KMS-11 (cell line): ENCODE data around the gene TSHZ3.

Experiments used
- H2AFZ ChIP-seq: fragments of 200-600 bp; sonication (generic); 2 replicates; pipeline ENCODE4 v1.6.1; 2016; ENCODE audit warnings: antibody characterized with exemption, mixed run types, low read depth
- H3K27ac ChIP-seq: fragments of 200-600 bp; sonication (generic); 2 replicates; pipeline ENCODE4 v1.6.1; 2016; ENCODE audit warnings: mild to moderate bottlenecking, mixed run types
- H3K27me3 ChIP-seq: fragments of 200-600 bp; sonication (generic); 2 replicates; pipeline ENCODE4 v1.6.1; 2017; ENCODE audit warnings: mild to moderate bottlenecking, low read depth, mixed run types, moderate library complexity; ENCODE audit not compliant: insufficient read depth
- H3K36me3 ChIP-seq: fragments of 200-600 bp; sonication (generic); 2 replicates; pipeline ENCODE4 v1.6.1; 2017; ENCODE audit warnings: mild to moderate bottlenecking, mixed run types; ENCODE audit not compliant: insufficient read depth
- H3K4me1 ChIP-seq: fragments of 200-600 bp; sonication (generic); 2 replicates; pipeline ENCODE4 v1.6.1; 2016; ENCODE audit warnings: mild to moderate bottlenecking, low read depth, mixed run types; ENCODE audit not compliant: poor library complexity, severe bottlenecking
- H3K4me2 ChIP-seq: fragments of 200-600 bp; sonication (generic); 2 replicates; pipeline ENCODE4 v1.7.0; 2016; ENCODE audit warnings: mild to moderate bottlenecking, mixed run types
- H3K4me3 ChIP-seq: fragments of 200-600 bp; sonication (generic); IDR thresholded peaks from 2 replicates; pipeline ENCODE4 v1.6.1; 2017; ENCODE audit warnings: low read depth, low read length, mixed read lengths; ENCODE audit not compliant: insufficient read depth
- H3K79me2 ChIP-seq: fragments of 200-600 bp; sonication (generic); 2 replicates; pipeline ENCODE4 v1.6.1; 2016; ENCODE audit warnings: low read depth, mixed run types; ENCODE audit not compliant: insufficient read depth
- H3K9ac ChIP-seq: fragments of 200-600 bp; sonication (generic); 2 replicates; pipeline ENCODE4 v1.6.1; 2016; ENCODE audit warnings: mild to moderate bottlenecking, mixed run types
- H4K20me1 ChIP-seq: fragments of 200-600 bp; sonication (generic); 2 replicates; pipeline ENCODE4 v1.6.1; 2016; ENCODE audit warnings: mild to moderate bottlenecking, mixed run types; ENCODE audit not compliant: insufficient read depth
- TF ChIP-seq, protein P1 (sequence below): fragments of 200-600 bp; sonication (generic); conservative IDR thresholded peaks from 2 replicates; pipeline ENCODE4 v1.6.1; 2017; ENCODE audit warnings: low read depth, mild to moderate bottlenecking, antibody characterized with exemption, low read length, moderate library complexity, mixed read lengths

The TSHZ3 gene

DNA sequence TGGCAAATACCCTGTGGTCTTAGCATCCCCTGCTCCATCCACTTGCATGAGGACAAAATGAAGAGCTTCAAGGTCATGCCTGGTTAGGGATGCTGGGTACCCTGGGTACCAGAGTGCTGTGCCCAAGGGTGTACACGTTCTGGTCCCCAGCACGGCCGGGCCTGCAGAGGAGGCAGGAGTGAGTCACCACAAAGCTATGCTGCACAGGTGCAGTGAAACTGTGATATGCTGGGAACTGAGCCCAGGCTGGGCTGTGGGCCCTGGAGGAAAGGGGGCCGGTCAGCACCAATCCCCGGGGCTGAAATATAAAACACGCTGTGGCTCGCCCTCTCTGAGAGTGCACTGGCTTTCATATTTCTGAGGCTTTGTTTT, 95.1 kb downstream of the TSHZ3 start:
- H3K4me2 ChIP-seq, result no peak overlapping the region
- no peak overlapping the region for H3K27ac ChIP-seq
- no peak overlapping the region for H3K9ac ChIP-seq
- no peaks in the 10 kb centered on the region for H3K4me1 ChIP-seq
- H3K79me2 ChIP-seq, result no peaks in the 10 kb centered on the region
- H3K27me3 ChIP-seq, result no peaks in the 10 kb centered on the region
- TF ChIP-seq, protein P1, sequence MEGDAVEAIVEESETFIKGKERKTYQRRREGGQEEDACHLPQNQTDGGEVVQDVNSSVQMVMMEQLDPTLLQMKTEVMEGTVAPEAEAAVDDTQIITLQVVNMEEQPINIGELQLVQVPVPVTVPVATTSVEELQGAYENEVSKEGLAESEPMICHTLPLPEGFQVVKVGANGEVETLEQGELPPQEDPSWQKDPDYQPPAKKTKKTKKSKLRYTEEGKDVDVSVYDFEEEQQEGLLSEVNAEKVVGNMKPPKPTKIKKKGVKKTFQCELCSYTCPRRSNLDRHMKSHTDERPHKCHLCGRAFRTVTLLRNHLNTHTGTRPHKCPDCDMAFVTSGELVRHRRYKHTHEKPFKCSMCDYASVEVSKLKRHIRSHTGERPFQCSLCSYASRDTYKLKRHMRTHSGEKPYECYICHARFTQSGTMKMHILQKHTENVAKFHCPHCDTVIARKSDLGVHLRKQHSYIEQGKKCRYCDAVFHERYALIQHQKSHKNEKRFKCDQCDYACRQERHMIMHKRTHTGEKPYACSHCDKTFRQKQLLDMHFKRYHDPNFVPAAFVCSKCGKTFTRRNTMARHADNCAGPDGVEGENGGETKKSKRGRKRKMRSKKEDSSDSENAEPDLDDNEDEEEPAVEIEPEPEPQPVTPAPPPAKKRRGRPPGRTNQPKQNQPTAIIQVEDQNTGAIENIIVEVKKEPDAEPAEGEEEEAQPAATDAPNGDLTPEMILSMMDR, result no peak
- no peaks in the 10 kb centered on the region for H3K36me3 ChIP-seq
- H2AFZ ChIP-seq, result no peak overlapping the region
- no peak overlapping the region for H3K4me3 ChIP-seq
- no peaks in the 10 kb centered on the region for H4K20me1 ChIP-seq

DNA sequence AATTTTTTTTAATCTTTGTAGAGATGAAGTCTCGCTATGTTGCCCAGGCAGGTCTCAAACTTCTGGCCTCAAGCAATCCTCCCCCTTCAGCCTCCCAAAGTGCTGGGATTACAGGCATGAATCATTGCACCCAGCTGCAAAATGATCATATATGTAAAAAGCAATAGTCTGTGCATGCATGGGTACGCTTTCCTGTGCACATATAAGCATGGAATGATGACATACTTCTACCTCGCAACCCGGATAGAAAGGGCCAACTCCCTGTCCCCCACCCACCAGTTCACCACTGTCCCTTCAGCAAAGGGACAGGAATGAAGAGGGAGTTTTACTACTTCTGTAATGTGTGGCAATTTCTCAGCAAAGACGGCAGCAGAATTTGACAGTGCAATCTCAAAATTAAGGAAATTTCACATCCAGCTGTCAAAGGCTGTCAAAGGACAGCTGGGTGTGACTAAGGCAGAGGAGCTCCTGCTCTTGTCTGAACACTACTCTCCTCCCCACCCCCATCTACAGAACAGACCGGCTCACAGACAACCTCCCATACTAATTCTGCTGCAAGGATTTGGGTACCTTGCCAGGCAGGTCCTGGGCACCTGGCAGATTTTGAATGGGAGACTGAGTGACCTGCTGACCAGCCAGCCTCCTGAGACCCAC, 95.6 kb downstream of the TSHZ3 start:
- no peaks in the 10 kb centered on the region for H3K36me3 ChIP-seq
- H3K4me3 ChIP-seq, result no peak overlapping the region
- no peaks in the 10 kb centered on the region for H3K4me1 ChIP-seq
- no peak overlapping the region for H2AFZ ChIP-seq
- no peak overlapping the region for H3K27ac ChIP-seq
- H3K4me2 ChIP-seq, result no peak overlapping the region
- H3K79me2 ChIP-seq, result no peaks in the 10 kb centered on the region
- TF ChIP-seq, protein P1, result no peak
- no peaks in the 10 kb centered on the region for H3K27me3 ChIP-seq
- no peak overlapping the region for H3K9ac ChIP-seq
- H4K20me1 ChIP-seq, result no peaks in the 10 kb centered on the region

DNA sequence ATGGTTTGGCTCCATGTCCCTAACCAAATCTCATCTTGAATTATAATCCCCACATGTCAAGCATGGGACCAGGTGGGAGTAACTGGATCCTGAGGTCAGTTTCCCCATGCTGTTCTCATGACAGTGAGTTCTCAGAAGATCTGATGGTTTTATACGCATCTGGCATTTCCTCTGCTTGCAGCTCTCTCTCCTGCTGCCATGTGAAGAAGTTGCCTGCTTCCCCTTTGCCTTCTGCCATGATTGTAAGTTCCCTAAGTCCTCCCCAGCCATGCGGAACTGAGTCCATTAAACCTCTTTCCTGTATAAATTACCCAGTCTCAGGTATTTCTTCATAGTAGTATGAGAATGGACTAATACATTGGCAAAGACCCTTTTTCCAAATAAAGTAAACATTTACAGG, 96.8 kb downstream of the TSHZ3 start:
- H3K4me1 ChIP-seq, result no peaks in the 10 kb centered on the region
- H4K20me1 ChIP-seq, result no peaks in the 10 kb centered on the region
- TF ChIP-seq, protein P1, result no peak
- no peak overlapping the region for H3K4me3 ChIP-seq
- H3K36me3 ChIP-seq, result no peaks in the 10 kb centered on the region
- H2AFZ ChIP-seq, result no peak overlapping the region
- no peak overlapping the region for H3K4me2 ChIP-seq
- no peak overlapping the region for H3K9ac ChIP-seq
- no peak overlapping the region for H3K27ac ChIP-seq
- H3K27me3 ChIP-seq, result no peaks in the 10 kb centered on the region
- no peaks in the 10 kb centered on the region for H3K79me2 ChIP-seq

DNA sequence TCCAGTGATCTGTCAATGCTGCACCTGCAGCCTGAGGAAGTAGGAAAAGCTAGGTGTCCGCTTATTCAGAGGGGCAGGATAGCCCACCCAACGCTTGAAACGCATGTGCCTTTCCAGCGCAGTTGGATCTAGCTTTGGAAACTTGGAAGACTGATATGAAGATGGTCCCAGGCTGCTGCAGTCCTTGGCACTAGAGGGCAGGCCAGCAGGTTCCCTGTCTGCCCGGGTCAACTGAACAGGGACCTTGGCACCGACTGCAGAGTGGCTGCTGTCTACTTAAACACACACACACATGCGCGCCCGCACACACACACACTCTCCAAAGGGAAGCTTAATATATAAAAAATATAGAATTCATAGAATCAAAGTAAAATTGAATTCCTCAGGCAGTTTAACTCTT, 100.0 kb downstream of the TSHZ3 start:
- Histone ChIP-seq H2AFZ (no peak overlapping the region), H4K20me1 (no peaks in the 10 kb centered on the region), H3K4me1 (no peaks in the 10 kb centered on the region), H3K4me3 (no peak overlapping the region), H3K27ac (no peak overlapping the region), H3K27me3 (no peaks in the 10 kb centered on the region), H3K9ac (no peak overlapping the region), H3K36me3 (no peaks in the 10 kb centered on the region), H3K4me2 (no peak overlapping the region), H3K79me2 (no peaks in the 10 kb centered on the region)
- TF ChIP-seq, protein P1, result no peak
